Loucy (cell line): Measurements from ENCODE around the gene SSBP2.

Experiments
- CTCF ChIP-seq: fragments of 200-600 bp; sonication (generic); conservative IDR thresholded peaks from 2 replicates; pipeline ENCODE4 v1.5.1; 2014; ENCODE audit warnings: mild to moderate bottlenecking, antibody characterized with exemption, low read length
- EZH2phosphoT487 ChIP-seq: fragments of 200-600 bp; IDR thresholded peaks from 2 replicates; pipeline ENCODE4 v1.6.1; 2018; ENCODE audit warnings: antibody characterized with exemption, mild to moderate bottlenecking, moderate library complexity, borderline replicate concordance

GRCh38 chr5:81420039-81420667 is 330.7 kb downstream of the SSBP2 start:
- TF ChIP-seq CTCF, result no peak
- no peak for TF ChIP-seq EZH2phosphoT487
